ENCODE data around the gene CADPS2.

Gene CADPS2

DNA sequence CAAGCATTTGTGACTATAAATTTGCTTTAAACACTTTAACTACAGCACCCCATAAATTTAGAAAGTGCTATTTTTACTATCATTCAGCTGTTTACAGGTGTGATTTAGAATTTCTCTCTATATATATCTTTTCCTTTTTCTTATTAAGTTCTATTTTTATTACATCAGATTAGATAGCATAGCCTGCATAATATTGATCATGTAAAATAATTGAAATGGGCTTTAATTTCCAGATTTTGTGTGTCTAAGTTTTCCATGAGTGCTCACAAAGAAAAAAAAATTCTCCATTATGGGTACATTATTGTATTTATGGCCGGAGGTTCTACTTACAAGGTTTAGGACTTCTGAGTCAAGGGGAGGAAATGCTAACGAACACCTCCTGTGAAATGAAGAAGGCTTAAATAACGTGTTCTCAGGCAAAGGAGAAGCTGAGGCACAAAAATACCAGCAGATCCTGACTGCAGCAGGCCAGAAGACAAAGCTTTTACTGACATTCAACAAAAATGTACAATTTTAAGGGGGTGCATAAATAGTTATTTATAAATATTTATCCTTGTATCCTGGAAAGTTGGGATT is 301.5 kb downstream of the CADPS2 start:
- DNase-seq: no peak

DNA sequence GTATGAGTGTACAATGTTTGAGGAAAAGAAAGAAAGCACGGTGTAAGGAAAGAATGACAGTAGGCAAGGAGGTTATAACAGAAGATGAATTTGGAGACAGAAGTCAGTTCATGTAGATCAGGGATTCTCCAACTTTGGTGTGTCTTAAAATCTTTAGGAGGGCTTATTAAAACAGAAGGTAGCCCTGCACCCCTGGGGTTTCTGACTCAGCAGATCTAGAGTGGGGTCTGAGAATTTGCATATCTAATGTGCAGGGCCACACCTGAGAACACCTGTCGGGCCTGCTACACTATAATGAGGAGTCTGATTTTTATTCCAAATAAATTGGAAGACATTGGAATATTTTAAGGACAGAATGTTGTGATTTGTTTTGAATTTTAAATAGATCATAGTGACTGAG is 307.9 kb downstream of the CADPS2 start:
- no peak for DNase-seq

DNA sequence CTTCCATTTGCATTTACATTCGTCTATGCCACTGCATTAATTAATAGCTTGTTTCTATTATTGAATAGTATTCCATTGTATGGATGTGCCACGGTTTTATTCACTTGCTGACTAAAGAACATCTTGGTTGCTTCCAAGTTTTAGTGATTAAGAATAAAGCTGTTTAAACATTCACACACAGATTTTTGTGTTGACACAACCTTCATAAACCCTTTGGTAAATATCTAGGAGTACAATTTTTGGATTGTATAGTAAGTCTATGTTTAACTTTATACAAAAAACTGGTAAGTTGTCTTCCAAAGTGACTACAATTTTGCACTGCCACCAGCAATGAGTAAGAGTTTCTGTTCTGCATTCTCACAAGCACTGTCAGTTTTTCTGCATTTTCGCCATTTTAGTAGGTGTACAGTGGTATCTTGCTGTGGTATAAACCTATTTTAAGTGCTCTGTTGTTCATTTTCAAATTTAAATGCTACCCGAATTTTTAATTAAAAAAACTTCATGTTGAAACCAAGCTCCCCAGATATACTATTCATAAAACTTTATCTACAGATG is 308.7 kb downstream of the CADPS2 start:
- DNase-seq: no peak

DNA sequence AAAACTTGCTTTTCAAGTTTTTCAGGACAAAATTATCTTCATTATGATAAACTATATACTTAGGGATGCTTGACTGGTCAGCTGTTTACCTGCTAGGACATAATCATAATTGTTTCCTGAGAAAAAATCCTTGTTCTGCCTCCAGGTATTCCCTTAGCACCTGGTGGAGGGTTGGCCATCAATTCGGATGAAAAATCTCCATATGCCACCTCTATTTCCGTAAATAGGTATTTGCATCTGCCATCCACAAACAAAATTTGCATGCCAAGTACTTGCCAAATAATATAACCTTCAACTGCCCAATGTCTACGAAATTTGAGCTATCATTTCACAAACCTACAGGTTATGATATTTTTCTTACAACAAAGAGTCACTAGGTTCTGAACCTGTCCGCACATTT is 313.6 kb downstream of the CADPS2 start:
- no peak for DNase-seq

DNA sequence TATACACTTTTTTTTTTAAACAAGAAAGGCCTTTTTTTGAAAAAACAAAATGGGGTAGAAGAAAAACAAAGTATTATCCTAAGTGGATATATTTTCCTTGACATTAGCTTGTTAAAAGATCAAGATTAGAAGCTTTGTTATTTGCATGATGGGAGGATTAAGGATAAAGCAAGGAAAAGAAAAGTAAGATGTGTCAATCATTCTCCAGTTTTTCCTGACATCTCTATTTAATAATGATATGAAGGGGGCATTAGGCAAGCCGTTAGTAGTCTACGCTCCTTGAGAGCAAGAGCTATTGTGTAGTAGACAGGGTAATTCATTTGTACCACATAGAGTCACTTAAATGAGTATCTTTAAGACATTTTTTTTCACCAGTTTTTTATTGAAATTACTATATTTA is 324.9 kb downstream of the CADPS2 start:
- no peak for DNase-seq

DNA sequence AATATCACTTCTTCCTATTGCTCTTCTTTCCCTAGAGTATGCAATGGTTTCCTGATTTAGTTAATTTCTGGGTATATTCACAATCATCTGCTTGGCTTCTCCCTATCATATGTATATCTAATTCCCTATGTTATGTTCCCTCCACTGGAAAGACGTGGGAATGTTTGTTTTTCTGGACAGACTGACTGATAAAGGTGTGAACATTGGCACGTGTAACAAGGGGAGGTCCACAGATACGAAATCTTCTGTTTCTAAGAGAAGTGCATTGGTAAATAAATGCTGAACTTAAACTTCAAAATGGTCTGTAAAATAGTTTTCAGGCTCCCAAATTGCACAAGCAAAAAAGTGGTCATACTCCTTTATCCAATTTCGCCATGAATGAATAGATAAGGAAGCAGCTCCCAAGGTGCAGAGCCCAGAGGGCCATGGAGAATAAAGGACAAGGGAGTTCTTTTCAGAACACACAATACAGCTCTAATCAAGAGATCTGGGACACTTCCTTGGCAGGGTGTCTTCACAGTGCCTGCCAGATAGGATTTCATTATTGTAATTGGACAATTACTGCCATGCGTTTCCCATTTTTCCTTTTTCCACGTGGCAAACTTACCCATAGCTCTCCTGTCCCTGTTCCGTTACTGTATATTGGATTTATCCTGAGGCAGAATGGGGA is 329.3 kb downstream of the CADPS2 start:
- no peak for DNase-seq

DNA sequence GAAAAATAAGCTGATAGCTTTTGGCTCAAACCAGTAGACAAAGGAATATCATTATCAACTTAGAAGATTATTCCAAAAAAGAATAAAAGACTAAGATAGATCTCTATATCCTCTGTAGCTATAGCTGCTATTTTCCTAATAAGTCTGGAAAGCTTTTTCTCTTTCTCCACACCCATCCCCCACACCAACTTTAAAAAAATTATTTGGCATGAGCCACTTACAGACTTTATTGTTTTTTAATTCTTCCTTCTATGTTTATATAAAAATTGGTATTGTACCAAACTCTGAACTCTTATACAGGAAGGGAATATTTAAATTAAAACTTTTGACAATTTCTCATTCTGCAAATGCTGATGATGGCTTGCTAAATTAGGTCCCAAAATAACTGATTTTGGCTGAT is 330.0 kb downstream of the CADPS2 start:
- no peak for DNase-seq

DNA sequence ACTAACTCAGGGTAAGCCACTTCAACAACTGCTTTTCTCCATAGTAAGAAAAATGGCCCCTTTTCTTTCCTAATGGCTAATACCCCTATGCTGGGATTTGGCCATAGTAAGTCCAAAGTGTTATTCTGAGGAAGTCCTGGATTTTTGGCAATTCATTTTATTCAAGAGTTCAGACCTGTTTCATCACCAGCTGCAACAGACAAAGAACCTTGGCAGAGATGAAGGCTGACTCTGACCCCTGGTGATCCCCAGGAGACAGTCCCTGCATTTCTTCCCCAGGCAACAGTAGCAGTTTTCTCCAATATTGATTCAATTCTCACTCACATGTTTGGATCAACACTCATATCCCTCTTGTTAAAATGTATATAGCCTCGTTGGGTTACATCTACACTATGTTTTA is 332.5 kb downstream of the CADPS2 start:
- DNase-seq: no peak

DNA sequence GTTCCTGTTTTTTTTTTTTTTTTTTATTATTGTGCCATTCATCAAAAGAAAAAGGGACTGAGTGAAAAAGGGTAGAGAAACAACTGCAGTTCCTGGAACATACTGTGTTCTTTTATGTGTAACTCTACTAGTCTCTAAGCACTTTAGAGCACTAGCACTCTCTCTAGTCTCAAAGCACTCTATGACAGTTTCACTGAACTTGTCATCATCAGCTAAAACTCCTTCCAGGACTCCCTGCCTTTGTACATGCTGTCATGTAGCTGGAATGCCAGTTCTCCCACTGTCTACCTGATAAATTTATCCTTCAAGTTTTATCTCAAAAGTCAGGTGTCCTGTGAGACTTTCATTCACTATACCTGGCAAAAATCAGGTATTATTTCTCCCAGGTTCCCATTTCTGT is 333.5 kb downstream of the CADPS2 start:
- DNase-seq: no peak

DNA sequence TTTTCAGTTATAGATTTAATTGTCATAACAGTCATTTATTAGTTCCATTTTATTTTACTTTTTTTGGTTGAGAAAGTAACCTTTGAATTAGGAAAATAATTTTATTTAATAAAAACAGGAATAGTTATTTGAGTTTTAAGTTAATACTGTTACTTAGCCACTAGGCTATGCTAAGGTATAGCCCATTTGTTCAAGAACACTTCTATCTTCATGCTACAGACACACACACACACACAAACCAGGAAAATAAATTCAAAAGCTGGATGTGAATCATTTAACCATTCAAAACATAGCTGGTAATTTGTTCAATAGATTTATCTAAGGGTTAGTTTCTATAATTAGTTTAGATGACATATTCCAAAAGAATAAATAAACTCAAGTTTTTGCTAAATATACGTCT is 335.7 kb downstream of the CADPS2 start:
- DNase-seq: no peak

DNA sequence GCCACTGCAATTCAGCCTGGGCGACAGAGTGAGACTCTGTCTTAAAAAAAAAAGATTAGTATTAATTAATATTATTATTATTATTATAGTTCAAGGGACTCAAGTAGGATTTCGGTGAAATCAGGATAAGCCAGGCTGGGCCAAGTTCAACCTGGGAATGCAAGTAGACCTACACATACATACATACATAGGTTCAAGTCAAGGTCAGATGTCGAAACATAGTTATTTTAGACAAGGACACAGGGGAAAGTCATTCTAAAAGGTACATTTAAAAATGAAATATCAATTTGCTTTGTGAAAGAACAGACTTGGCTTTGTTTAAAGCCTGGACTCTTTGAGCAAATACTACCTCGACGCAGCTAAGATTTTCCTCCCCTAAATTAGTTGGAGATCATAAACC is 336.7 kb downstream of the CADPS2 start:
- DNase-seq: no peak

DNA sequence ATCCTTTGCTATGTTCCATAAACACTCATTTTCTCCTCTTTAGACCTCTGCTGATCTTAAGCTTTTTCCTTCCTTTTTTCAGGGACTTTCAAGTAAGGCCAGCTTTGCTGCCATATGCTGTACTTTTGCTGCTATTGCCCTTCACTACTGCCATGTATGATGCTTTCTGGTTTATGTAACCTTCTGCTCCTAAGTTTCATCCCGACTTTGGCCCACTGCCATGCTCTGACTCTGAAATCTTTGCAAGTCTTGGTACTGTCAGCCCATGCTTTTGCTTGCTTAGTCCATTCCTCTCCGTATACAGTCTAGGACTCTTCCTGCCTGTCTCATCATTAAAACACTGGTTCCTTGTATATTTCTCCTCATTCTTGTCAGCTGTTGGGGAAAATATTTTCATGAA is 339.8 kb downstream of the CADPS2 start:
- no peak for DNase-seq

DNA sequence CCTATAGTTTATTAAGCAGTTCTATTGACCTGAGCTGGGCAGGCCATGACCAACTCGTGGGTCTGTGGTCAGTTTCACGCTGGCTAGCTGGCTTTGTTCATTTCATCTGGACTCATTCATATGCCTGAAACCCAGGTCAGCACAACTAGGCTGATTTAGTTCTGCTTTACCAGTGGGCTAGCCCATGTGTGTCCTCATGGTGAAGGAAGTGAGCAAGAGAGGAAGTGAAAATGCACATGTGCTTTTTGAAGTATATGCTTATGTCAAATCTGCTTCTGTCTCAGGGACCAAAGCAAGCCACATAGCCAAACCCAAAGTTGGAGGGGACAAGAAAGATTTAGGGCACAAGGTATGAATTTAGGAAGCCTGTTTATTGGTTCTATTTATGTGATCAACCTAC is 341.8 kb downstream of the CADPS2 start:
- DNase-seq: no peak

DNA sequence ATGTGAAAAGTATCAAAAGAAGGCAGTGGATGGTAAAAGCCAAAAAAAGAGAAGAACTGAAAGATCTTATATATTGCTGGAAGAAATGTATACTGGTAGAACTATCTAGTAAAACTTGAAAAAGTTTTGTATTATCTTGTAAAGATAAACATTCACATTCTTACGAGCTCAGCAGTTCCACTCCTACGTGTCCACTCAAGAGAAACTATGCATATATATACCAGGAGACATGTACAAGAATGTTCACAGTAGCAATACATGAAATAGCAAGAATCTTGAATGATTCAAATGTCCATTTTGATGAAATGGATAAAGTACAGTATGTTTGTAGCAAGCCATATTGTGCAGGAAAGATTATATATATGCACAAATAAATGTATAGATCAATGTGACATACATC is 342.4 kb downstream of the CADPS2 start:
- DNase-seq: no peak

DNA sequence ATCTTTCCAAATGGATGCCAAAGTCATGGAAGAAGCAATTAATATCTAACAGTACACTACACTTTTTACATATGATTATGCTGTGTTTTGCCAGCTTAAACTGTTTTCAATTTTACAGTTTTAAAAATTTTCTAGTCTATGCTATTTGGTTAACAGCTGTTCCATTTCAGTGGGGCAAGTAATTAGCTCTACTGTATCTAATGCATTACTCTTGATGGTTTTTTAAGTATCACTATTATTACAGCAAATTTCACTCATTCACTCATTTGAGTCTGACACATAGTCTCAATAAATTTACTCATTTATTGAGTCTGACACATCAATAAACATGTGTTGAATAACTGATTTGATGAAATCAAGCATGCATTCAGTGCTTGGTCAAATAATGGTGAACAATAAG is 343.1 kb downstream of the CADPS2 start:
- no peak for DNase-seq

DNA sequence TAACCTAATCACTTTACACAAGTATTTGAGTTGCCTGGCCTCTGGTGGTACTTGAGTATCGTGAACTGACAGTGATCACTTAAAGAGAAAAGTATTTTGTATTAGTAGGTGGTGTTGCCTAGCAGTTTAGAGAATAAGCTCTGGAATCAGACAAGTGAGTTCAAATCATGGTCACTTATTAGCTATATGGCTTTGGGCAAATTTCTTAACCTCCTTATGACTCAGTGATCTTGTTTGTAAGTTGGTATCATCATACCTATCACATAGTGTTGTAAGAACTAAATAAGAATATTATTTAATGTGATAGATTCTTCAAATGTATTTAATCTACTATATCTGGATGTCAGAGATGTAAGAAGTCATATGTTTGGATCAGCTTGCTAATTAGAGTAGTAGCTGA is 351.2 kb downstream of the CADPS2 start:
- DNase-seq: no peak

DNA sequence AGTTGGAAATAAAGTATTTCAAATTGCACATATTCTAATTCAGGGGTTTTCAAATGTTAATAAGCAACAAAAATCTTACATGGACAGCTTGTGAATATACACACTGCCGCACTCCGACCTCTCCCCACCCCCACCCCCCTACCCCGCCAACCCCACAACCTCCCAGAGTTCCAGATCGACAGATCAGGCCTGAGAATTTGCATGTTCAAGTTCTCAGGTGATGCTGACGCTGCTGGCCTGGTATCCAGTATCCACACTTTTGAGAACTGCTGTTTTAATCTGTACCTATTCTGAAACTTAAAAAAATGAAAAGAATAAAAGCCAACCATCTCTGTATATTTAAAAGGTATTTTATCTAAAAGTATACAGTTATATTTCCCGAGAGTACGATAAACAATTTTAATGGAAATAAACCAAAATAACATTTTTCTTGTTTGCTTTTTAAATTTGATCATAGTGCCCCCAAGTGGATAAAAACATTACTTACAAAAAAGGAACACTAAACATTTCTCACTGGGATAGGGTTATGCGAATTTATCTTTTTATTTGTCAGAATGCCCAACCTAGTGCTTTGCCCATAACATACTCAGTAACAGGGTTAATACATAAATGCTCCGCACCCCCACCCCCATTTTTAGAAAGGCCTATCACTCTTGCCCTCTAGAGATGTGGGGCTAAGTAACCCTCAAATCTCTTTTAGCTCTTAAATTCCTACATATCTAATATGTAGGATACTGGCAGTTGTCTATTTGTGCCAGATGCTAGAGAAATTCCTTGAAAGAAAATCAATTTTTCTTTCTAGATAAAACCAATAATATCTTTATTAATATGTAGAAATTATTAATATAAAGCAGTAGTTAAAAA is 353.6 kb downstream of the CADPS2 start:
- DNase-seq: no peak

DNA sequence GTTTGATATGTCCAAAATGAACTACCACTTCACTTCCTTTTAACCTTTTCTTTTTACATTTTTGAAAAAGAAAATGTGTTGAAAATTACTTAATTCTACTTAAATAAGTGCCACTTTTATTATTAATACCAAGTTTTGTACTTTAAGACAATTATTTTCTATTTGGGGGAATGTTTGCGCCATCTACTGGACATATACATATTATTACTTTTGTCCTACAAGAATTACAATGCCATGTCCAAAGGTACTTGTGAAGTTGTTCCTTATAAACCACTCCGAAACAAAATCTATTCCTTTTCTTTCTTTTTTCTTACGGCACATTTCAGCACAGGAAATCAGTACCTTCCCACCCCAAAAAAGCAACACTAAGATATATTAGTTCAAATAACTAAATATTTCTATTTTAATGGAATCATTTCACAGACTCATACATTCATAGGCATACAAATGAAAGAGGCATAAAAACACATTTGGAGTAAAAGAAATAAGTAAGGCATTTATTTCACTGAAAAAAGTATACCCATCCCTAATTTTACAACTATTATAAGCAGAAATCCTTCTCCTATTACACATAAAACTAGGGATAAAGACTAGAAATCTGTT is 357.3 kb downstream of the CADPS2 start:
- peak; percentile 5 for DNase-seq

DNA sequence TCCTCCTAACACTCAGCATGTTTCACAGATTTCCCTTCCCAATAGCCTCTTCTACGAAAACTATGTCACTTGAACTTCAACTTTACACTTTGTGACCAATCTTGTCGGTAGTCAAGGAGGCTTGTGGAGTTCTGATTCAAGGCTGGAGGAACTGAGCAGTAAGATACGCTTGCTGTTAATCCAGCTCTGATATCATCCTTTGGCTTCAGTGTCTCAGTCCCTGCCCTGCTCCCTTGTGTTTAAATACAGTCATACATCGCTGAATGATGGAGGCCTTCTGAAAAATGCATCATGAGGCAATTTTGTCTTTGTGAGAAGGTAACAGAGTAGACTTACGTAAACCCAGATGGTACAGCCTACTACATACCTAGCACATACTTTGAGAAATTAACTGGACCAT is 360.9 kb downstream of the CADPS2 start:
- no peak for DNase-seq

DNA sequence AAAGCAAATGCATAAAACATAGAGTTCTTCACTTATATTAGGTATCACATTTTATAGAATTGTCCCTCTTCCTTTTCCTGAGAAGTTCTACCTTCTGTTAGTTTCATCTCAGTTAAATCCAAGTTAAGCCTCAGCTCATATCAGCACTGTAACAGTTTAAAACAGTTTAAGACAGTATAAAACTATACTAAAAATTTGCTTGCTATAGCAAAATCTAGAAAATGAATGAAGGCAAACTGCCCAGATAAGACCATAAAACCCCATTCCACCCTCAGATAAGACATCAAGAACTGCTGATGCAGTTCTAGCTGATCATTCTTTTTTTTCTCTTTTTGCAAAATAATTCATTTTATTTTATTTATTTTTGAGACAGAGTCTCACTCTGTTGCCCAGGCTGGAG is 364.5 kb downstream of the CADPS2 start:
- DNase-seq: no peak

DNA sequence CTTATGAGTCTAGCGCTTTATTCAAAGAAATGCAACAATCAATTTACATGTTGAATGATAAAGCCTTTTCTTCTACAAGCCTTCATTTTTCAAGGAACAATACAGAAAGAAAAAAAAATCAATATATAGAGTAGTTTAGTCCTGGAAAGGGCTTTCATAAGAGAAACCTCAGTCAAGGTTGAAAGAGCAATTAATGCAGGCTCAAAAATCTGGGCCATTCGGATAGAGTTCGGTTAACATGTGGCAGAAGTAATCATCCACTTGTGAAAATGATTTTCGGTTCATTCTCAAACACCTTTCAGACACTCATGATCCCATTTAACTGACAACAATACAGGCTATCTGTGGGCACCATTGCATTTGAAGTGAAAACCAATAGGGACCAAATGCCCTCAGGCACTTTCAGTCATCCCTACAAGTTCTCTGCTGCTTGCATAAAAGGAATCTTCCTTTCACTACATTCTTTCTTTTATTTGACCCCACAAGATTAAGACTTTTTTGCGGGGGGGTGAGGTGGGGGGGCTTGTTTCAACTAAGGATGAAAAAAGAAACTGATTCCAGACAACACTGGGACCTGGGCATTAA is 365.2 kb downstream of the CADPS2 start:
- DNase-seq: no peak

DNA sequence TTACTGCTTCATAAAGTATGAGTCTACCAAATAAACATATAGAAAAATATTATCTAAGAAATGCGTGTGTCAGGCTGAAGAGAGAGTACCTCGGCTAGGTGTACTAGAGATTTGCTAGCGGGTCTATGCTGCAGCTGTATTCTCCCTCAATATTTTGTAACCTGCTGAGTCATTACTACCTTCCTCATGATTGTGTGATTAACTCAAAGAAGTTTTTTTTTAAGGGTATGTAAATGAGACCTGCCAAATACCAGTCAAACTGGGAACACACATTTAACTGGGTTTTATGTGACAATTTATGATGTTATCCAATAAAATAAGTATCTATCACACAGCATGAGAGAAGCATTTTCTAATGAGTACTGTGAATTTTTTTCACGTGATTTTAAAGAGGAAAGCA is 367.8 kb downstream of the CADPS2 start:
- DNase-seq: no peak

DNA sequence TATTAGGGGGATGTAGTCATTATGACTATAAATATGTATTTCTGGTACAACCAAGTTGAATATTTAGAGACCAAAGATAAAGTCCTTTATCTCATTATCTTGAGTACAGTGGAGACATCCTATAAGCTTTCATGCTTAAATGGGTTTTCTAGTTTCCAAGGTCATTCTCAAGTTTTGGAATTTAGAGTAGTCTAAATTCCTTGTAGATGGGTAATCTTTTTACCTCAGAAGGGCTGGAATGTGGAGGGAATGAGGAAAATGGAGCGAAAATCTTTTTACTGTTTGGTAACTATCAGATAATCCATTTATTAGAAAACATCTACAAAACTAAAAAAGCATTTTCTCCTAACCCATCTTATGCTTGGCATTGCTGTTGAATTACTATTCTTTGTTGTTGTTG is 368.7 kb downstream of the CADPS2 start:
- no peak for DNase-seq

Measured in KG1 (cell line).